ENCODE measurements around the gene SLC51A.

The SLC51A gene

DNA sequence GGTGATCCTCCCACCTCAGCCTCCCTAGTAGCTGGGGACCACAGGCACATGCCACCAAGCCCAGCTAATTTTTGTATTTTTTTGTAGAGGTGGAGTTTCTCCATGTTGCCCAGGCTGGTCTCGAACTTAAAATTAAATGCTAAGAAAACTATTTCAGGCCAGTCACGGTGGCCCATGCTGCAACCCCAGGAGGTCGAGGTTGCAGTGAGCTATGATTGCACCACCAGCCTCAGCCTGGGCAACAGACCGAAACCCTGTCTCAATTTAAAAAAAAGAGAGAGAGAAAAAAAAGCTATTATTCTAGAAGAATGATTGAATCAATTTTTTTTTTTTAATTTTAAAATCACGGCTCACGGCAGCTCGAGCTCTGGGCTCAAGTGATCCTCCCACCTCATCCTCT lies 4.7 kb downstream of the SLC51A start:
- no peak overlapping the region for H3K27ac ChIP-seq
- TF ChIP-seq, protein P1, sequence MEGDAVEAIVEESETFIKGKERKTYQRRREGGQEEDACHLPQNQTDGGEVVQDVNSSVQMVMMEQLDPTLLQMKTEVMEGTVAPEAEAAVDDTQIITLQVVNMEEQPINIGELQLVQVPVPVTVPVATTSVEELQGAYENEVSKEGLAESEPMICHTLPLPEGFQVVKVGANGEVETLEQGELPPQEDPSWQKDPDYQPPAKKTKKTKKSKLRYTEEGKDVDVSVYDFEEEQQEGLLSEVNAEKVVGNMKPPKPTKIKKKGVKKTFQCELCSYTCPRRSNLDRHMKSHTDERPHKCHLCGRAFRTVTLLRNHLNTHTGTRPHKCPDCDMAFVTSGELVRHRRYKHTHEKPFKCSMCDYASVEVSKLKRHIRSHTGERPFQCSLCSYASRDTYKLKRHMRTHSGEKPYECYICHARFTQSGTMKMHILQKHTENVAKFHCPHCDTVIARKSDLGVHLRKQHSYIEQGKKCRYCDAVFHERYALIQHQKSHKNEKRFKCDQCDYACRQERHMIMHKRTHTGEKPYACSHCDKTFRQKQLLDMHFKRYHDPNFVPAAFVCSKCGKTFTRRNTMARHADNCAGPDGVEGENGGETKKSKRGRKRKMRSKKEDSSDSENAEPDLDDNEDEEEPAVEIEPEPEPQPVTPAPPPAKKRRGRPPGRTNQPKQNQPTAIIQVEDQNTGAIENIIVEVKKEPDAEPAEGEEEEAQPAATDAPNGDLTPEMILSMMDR (conservative IDR thresholded peaks at IDR 0.05), result no peak

DNA sequence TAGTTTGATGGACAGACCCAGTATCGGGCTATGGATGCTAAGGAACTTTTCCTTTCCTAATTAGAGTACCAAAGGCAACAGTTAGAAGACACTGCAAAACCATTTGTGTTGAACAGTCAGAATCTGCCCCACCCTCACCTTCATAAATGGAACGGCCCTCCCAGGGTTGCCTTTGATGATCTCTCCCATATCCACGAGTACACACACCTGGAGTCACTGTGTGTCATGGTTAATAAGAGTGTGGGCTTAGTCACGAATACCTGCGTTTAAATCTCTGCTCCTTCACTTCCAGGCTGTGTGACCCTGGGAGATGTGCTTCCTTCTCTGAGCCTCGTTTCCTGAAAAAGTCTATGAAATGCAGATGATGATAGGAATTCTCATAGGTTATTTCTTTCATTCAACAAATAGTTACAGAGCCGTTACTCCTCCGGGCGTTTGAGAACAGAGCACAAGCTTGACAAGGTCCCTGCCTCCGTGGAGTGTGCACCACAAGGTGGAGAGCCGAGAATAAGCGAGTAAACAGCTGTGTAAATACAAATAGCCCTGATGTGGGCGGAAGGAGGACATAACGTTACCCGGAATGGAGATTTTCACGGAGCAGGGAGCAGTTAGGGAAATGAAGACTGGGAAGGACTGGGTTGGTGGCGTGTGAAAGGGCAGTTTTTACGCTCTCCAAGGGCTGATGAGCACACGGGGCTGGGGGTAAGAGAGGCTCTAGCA lies 6.7 kb downstream of the SLC51A start:
- TF ChIP-seq, protein P1 (conservative IDR thresholded peaks at IDR 0.05), result no peak
- H3K27ac ChIP-seq, result no peak overlapping the region

DNA sequence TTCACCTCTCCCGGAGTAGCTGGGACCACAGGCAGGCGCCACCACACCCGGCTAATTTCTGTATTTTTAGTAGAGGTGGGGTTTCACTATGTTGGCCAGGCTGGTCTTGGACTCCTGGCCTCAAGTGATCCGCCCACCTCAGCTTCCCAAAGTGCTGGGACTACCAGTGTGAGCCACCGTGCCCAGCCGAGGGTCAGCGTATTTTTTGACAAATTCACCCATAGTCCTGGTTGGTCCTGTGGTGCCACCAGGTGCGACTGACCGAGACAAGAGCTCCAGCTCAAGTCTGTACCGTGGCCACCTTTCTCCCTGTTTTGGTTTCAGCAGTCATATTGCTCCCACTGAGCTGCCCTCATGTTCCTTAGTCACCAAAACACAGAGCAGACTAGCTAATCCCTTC lies 8.8 kb downstream of the SLC51A start:
- no peak overlapping the region for H3K27ac ChIP-seq
- TF ChIP-seq, protein P1 (conservative IDR thresholded peaks at IDR 0.05), result no peak

DNA sequence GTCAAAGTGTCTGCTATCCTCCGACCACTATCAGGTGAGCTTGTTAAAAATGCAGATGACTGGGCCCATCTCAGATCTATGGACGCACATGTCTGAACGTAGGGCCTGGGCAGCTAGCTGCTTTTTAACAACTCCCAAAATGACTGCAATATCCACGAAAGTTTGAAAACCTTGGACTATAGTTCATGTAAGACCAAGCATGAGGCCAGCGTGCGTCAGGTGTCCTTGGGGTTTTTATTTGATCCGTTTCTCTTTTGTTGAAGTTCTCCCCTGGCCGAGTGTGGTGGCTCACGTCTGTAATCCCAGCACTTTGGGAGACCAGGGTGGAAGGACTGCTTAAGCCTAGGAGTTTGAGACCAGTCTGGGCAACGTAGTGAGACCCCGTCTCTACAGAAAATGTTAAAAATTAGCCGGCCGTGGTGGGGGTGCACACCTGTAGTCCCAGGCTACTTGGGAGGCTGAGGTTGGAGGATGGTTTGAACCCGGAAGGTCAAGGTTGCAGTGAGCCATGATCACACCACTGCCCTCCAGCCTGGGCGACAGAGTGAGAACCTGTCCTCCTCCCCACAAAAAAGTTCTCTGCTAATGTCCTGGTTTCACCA lies 9.5 kb downstream of the SLC51A start:
- H3K27ac ChIP-seq, result no peak overlapping the region
- TF ChIP-seq, protein P1 (conservative IDR thresholded peaks at IDR 0.05), result no peak

DNA sequence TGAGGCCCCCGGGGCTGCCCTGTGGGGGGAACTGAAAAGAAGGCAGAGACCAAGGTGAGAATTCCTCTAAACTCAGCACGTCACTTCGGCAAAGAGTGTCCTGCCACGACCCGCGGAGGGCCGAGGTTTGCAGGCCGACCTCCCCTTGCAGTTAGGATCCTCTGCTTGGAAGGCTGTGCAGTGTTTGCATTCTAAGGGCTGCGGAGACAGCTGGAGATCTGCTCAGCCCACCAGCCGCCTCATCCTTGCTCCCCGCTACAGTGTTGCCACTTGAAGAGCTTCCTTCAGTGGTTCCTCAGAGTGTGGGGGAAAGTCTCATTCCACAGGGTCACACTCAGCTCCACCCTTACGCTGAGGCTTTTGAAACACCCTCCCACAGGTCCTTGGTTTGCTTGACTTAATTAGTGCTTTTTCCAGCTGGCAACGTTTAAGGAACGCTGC lies 10.8 kb downstream of the SLC51A start:
- no peak overlapping the region for H3K27ac ChIP-seq

DNA sequence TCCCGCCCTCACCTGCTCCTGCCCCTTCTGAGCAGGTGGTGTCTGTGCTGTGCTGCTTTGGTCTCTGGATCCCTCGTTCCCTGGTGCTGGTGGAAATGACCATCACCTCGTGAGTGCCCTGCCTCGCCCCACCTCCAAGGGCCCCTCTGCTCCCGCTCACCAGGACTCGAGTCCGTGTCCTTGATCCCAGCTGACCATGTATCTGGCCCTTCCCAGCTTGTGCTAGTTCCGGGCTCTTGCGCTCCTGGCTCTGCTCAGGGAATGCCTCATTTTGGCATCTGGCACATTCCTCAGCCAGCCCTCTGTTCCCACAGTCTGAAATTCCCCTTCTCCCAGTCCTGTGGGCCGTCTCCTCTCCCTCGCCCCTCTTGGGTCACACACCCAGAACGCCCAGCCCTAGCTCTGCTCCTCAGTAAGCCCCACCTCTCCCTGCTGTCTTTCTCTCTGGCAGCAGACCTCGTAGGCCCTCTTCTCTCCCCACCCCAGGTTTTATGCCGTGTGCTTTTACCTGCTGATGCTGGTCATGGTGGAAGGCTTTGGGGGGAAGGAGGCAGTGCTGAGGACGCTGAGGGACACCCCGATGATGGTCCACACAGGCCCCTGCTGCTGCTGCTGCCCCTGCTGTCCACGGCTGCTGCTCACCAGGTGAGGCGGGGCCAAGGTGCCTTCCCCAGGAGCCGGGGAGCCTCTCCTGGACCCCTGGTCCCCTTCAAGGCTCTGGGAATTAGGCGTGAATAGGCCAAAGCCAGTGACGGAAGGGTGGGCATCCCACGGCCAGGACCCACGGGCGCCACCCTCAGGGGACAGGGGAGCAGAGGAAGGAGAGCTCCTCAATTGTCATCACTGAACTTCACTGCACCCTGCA lies 11.5 kb downstream of the SLC51A start:
- TF ChIP-seq, protein P1 (conservative IDR thresholded peaks at IDR 0.05), result no peak
- H3K27ac ChIP-seq, result no peak overlapping the region

More for the DNA sequence above, 10.8 kb downstream of the SLC51A start:
- TF ChIP-seq, protein P1 (conservative IDR thresholded peaks at IDR 0.05), result no peak

Measured in VCaP (cell line).